ENCODE data around the gene OR8D1.

The OR8D1 gene

DNA sequence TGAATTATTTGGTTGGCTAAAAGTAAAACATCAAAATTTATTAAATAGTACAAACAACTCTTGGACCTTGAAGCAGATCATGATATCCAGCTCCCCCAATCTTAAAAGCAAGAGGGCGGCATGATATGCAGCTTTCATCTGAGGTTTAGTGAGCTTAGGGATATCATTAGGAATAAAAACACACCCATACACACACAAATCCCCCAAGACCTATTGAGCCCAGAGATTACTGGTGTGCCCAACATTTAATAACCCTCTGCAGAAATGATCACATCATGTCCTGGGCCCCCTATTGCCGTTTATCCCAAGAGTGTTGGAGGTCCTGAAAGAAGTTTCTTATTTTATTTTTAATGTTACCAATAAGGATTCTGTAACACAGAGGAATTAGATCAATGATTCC lies at the start of gene OR8D1:
TSS of gene OR8D1 (minus strand) at position 101 of the 400 bp plus-strand sequence. CDS start 3,183 bp downstream, outside the sequence.
- no peak for DNase-seq (ENCODE audit: low read depth in 2 of 2)

DNA sequence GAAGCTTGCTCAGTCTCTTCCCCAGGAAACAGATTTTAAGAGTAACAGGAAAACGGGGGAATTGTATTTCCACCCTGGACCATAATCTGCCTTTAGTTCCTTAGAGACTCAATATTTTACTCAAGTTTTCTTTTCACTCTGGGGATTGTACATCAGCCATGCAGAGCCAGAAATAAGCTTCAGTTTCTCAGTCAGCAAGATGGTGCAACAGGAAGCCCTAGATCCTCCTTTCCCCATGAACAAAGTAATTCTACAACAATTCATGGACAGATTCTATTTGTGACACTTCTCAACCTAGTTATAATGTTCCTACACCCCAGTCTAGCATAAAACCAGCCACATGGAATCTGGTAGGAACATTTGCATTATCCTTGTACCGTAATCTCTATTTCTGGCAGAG lies 45.8 kb upstream of the OR8D1 start:
- no peak for DNase-seq (ENCODE audit: low read depth in 2 of 2)

DNA sequence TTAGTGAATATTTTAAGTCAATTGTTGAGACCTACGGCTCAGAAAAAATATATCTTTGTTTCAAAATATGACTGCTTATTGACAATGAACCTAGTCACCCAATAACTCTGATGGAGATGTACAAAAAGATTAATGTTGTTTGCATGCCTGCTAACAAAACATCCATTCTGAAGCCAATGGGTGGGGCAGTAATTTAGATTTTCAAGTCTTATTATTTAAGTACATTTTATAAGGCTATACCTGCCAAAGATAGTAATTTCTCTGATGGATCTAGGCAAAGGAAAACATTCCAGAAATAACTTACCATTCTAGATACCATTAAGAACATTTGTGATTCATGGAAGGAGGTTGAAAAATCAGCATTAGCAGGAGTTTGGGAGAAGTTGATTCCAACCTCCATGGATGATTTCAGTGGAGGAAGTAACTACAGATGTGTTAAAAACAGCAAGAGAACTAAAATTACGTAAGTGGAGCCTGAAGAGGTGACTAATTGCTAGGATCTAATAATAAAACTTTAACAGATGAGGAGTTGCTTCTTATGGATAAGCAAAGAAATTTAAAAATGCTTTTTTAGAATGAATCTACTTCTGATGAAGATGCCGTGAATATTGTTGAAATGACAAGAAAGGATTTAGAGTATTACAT lies 32.7 kb upstream of the OR8D1 start:
- no peak for DNase-seq (ENCODE audit: low read depth in 2 of 2)

DNA sequence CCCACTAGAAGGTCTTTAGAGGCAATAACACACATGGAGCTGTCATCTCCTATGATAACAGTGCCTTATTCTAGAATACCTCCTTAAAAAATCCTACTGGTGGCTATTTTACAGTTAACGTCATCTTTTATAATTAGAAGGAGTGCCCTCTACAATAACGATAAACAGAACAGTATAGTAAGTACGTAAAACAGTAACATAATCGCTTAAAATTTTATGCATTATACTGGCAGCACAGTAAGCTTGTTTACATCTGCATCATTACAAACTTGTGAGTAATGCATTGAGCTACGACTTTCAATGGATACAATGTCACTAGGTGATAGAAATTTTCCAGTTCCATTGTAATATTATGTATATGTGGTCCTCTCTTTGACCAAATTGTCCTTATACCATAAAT lies 30.6 kb upstream of the OR8D1 start:
- no peak for DNase-seq (ENCODE audit: low read depth in 2 of 2)

DNA sequence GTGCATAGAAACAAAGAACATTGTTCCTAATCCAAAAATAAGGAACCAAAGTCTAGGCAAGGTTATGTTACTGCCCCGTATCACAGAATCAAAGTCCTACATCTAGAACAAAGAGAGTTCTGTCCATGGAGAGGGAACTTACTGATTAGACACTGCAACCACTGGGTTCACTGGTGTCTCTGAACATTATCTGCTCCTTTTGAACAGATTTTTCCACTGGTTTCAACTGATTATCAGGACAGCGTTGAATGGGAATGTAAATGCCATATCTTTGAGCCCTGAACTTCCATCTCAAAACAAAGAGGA lies 26.3 kb upstream of the OR8D1 start:
- no peak for DNase-seq (ENCODE audit: low read depth in 2 of 2)

DNA sequence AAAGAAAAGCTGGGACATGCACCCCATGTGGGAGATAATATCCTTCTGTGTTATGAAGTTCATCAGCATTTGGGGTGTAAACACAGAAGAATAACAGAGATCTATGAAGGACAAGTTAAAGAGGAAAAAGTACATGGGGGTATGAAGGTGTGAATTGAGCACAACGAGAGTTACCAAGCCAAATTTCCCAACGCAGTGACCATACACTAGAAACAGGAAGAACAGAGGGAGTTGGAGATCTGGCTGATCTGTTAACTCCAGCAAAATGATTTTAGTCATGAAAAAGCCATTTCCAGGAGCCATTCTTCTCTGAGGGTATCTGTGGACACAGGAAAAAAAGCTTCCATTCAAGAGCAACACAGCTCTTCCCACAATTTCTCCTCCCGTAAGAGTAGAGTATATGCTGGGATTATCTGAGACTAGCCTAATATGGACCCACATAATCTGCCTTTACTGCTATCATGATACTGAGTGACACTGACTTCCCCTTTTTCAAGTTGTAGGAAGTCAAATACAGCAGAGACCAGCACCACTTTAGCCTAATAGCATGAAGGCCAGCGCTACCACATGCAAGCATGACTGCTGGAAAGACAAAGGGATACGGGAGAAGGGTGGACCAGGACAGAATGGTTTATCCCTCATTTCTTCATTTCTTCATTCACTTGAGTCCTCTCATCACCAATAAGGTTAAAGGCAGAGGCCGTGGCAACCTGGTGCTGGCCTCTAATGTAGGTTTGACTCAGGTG lies 25.8 kb upstream of the OR8D1 start:
- no peak for DNase-seq (ENCODE audit: low read depth in 2 of 2)

DNA sequence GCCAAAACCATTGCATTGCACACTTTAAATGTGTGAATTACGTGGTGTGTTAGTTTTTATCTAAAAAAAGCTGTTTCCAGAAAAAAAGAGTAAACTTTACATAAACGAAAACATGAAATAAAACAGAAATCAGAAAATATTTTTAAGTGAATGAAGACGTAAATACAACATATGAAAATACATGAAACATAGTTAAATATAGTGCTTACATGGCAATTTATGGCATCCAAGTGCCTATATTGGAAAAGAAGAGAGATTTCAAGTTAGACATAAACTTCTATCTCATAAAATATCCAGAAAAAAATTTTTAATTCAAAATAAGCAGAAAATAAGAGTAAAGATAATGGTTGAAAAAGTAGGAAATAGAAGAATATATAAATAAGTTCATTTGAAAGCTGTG lies 18.1 kb upstream of the OR8D1 start:
- DNase-seq (ENCODE audit: low read depth in 2 of 2) = no peak

DNA sequence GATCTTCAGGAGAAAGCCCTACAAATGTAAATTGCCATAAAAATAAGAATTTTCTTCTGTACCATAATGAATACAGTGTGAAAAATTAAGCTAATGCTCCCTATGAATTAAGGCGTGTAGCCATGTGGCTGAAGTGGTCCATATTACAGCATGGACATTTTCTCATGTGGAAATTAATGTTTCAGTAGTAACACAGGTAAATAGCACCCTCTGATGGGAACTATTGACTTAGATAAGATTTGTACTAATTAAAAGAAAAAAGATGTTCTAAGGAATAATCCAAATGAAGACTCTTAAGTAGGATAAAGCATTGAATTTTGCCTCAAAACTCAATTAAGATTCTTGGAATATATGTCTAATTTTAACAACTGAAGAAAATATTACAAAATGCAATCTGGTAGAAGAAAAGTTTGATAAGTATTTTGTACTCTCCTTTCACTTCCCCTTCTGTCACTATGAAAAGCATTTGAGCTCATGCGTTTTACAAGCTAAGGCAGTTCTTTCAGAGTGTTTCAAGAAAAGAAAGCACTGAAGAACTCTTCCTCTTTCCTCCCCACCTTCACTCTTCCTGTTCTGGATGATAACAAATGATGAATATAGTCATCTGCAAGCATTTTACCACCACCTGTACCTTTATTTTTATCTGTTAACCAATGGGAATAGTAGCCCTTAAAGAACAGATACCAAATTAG lies 16.2 kb upstream of the OR8D1 start:
- DNase-seq (ENCODE audit: low read depth in 2 of 2) = no peak

DNA sequence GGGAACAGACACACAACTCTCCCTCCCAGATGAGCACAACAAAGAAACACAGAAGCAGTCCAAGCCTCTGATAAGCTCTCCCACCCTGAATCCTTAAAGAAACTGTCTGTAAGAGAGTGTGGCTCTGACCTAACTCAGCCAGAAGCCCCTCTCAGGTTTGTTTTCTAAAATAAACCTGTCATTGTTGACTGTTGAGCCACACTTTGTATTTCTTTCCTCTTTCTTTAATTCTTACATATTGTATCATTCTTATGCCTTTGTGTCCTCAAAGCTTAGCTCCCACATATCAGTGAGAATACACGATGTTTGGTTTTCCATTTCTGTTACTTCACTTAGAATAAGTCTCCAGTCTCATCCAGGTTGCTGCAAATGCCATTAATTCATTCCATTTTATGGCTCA lies 14.0 kb upstream of the OR8D1 start:
- DNase-seq (ENCODE audit: low read depth in 2 of 2) = no peak

DNA sequence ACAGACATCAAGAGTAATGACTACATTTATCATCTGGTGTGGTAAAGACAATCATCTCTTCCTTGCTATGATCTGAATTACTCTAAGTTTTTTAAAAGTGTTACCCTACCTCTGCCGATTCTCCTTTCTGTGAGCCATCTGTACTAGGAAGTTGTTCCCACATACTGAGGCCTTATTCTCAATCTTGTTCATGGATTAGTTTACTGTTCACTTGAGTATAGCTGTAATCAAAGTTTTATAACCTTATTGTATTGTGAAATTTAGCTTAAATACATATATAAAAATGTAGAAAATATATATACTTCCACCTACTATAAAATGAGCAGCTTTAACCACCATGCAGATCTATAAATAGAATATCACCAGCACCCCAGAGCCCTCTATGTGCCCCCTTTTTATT lies 8.6 kb upstream of the OR8D1 start:
- DNase-seq (ENCODE audit: low read depth in 2 of 2) = no peak

DNA sequence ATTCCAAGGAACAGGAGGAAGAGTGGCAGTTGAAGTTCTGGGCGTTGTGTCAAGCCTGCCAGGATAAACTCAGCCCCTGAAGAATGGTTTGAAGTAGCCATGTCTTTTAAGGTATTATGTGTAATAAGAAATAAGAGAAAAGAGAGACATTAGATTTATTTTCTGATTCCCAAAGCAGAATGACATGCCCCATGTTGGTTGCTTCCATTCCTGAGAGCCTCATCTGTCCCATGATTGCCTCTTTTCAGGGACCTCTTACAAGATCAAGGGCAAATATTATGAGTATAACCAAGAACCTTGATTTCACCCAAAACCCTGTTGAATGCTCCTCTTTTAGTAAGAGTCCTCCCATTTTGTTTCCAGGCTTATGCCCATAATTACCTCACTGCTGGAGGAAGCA lies 6.3 kb upstream of the OR8D1 start, which contains the start of gene OR8D2:
TSS of gene OR8D2 (minus strand) at position 101 of the 400 bp plus-strand sequence. CDS start at position 101, 0 bp downstream.
- DNase-seq (ENCODE audit: low read depth in 2 of 2) = no peak

DNA sequence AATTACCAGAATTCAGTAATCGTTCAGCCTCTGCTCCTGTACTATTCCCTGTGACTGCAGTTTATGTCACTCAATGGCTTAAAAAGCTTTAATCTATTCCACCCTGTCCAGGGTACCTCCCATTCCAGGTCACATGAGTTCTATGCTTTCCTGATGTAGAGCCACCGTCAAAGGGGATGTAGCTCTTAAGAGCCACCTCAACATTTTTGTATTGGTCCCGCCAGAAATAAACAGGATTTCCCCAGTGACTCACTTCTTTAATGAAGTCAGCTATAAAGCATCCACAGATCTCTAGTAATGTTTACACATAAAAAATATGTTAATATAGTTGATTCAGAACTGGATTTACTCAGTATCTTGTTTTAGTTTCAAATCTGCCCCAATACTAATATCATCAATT lies 1.3 kb upstream of the OR8D1 start:
- DNase-seq (ENCODE audit: low read depth in 2 of 2) = no peak

DNA sequence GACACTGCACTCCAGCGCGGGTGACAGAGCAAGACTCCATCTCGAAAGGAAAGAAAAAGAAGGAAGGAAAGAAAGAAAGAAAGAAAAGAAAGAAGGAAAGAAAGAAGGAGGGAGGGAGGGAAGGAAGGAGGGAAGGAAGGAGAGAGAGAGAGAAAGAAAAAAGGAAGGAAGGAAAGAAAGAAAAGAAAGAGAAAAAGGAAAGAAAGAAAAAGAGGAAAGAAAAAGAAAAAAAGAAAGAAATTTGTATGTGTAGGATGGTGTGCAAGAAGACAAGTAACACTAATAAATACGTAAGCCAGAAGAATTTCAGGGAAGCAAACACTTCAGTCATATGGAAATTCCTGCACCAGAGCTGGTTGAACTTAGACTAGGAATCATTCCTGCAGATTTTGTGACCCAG lies 618 bp downstream of the OR8D1 start:
- DNase-seq (ENCODE audit: low read depth in 2 of 2) = no peak

DNA sequence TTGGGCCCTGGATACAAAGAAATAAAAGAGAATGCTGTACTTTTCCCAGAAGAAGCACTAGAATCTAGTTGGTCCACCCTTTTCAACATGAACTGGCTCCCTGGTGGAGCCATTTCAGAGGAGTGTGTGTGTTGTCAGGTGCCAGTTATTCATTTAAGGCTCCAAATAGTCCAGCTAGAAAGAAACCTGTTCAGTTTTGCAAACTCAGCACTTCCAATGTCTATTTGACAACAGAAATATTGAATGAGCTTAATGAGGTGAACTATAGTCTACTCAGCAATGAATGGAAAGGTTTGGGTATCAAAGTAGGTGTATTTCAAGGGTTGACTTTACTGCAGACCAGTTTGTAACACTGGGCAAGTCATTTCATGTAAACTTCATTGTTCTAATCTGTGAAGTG lies 2.1 kb downstream of the OR8D1 start:
- no peak for DNase-seq (ENCODE audit: low read depth in 2 of 2)

DNA sequence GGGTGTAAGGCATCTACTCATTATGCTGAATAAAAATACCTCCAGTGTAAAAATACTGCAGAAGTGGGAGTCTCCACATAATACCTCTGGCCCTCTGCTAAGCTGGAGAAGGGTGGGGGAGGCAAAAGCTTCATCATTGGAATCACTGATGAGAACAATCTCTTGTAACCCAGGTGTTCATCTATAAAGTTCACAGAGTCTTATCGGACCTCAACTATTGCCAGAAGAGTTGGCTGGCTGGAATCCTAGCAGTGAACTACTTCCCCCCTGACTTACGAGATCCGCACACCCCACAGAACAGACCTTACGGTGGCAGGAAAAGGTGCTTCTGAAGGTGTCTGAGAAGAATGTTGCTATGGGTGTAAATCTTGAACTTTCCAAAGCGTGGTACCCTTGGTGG lies 2.5 kb downstream of the OR8D1 start:
- no peak for DNase-seq (ENCODE audit: low read depth in 2 of 2)

DNA sequence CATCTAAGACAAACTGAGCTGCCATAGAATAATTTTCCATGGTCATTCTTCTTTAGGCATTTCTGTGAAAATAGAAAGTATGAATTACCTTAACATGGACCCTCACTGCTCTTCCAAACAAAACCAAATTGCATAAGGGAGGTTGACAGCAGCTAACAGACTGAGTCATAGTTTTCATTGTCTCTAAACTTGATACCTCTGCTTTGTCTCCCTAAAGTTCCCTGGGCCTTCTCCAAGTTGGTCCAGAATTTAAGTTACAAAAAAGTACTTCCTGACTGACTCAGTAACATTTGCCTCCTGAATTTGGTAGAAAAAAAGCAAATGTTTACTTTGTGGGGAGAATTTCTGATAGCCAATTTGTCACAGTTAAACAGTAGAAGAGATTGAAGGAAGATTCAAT lies 3.0 kb downstream of the OR8D1 start:
- DNase-seq (ENCODE audit: low read depth in 2 of 2) = no peak

DNA sequence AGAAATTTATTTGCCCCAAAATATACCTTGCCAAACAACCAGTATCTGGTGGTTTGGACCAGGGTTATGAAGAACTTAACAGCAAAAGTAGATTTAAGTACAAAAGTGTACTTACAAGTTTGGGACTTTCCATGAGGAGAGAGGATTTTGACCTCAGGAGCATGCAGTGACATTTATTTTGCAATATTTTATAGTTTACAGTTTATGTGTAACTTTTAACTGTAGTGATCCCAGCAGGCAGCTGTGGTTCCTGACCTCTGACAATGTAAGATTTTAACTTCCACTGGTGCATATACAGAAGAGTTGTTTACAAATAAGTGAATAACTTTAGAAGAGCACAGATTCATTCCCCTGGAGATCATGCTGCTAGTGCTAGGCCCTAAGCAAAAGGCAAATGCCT lies 6.7 kb downstream of the OR8D1 start:
- DNase-seq (ENCODE audit: low read depth in 2 of 2) = no peak

DNA sequence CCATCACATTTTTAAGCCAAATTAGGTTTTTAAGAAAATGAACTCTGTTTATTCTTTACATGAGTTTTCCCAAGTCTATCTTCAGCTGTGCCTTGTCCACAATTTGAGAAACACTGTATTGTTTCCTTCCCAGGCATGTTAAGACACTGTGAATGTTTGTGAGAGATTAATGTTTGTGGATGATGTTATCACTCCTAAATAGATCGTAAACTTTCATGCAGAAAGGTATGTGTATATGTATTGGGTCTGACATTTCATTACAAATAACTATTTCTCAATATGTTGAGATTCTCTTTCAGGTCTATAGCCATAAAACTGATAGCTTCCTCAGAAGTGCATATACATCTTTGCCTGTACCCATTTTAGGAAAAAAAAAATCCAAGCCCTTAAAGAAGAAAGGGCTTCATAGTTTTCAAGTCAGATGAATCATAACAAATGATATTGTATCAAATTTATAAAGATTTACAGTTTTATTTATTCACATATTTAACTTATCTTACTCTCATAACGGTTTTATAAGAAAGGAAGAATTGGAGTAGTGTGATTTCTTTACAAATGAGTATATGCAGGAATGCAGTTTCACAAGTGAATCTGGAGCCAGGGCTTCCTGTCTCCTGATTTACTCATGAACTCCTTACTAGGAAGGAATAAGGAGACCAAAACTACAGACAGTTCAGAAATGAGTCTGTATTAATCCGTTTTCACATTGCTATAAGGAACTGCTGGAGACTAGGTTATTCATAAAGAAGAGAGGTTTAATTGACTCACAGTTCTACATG lies 11.2 kb downstream of the OR8D1 start:
- DNase-seq (ENCODE audit: low read depth in 2 of 2) = no peak

DNA sequence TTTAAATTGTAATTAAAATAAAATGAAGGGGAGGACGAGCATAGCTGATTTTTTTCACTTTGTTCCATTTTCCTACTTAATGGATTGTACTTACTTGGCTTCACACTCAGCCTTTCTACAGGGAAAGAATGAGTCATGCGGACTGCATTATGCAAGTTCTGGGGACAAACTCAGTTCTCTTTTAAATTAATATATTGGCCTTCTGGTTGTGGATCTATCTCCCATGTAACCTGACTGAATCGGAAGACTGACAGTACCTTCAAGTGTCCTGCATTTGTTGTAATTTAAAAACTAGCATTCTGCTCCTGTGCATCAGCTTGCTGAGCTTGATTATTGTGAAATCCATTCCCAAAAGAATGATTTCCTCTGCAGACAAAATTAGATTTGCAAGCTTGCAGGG lies 12.2 kb downstream of the OR8D1 start:
- DNase-seq (ENCODE audit: low read depth in 2 of 2) = peak; percentile 20 to 29

DNA sequence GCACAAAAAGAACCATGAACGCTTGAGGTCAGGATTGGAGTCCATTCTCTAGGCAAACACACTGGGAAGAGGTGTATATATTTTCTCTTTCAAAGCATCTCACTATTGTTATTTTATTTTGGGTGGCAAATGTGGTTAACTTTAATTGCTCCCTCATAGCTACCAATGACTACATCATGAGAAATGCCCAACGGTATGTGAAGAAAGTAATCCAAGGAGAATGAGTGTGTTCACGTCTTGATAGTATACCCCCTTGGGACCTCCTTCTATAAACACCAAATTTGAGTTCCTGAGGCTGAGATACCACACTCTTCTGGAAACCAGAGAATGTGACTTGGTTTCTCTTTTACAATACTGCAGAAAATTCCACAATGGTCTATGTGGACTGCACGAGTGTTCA lies 15.8 kb downstream of the OR8D1 start:
- peak in 1 of 2 experiments; percentile 34 for DNase-seq (ENCODE audit: low read depth in 2 of 2)

DNA sequence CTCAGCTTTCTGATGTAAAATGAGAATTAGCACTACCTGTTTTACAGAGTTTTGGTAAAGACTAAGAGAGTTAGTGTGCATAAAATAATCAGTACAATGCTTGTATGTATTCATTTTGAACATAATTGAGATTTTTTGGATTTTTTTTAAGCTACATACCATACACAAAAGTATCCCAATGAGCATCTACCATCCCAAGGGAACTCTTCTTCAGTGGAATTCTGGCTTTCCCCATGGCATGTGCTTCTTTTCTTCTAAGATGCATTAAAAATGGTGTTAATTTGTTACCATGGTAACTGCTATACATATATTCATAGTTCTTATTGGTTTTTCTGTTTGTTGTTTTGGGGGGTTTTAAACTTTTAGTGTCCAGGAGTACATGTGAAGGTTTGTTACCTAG lies 17.7 kb downstream of the OR8D1 start:
- DNase-seq (ENCODE audit: low read depth in 2 of 2) = no peak

DNA sequence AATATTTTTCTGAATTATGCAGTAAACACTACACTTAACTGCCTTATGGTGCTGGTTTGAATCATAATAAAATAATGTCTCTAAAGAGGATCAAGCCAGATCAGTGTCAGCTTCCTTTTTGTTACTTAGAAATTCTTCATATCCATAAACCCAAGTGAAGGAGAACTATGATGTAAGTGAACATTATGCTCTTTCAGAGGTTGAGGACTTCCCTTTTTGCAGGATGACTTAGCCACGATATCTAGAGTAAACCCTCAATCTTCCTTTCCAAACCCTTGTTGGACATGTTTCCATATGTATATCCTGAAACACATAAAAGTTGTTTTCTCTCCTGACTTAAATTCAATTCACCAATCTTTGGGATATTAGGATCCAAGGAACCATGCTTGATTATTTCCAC lies 19.1 kb downstream of the OR8D1 start:
- no peak for DNase-seq (ENCODE audit: low read depth in 2 of 2)
